GM20000 (cell line): Measurements from ENCODE around the gene BRICD5.

Source experiments
- DNase-seq: peaks from one replicate; pipeline ENCODE4 v3.0.0; 2012; ENCODE audit warnings: low spot score
- TF ChIP-seq, protein P1 (sequence below): IDR thresholded peaks from 2 replicates; pipeline ENCODE4 v1.5.1; 2012; ENCODE audit warnings: mild to moderate bottlenecking, control low read depth; ENCODE audit errors: extremely low read depth, missing control alignments

Gene BRICD5

DNA sequence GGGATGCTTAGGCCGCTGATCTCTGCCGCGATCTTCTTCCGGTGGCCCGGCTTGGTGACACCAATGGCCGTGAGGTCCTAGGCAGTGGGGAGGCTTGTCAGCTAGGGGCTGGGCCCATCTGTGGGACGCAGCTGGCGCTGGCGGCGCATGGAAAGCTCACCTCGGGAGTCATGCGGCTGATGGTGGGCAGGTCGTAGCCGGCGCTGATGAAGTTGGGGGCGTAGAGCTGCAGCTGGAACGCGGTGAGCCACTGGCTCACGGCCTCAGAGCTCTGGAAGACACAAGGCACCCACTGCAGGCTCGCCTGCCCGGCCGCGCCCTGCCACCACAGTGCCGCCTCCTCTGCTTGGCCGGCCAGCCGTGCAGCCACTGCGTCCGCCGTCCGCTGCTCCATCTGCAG lies 27.0 kb downstream of the BRICD5 start:
- no peak for DNase-seq
- TF ChIP-seq, protein P1, sequence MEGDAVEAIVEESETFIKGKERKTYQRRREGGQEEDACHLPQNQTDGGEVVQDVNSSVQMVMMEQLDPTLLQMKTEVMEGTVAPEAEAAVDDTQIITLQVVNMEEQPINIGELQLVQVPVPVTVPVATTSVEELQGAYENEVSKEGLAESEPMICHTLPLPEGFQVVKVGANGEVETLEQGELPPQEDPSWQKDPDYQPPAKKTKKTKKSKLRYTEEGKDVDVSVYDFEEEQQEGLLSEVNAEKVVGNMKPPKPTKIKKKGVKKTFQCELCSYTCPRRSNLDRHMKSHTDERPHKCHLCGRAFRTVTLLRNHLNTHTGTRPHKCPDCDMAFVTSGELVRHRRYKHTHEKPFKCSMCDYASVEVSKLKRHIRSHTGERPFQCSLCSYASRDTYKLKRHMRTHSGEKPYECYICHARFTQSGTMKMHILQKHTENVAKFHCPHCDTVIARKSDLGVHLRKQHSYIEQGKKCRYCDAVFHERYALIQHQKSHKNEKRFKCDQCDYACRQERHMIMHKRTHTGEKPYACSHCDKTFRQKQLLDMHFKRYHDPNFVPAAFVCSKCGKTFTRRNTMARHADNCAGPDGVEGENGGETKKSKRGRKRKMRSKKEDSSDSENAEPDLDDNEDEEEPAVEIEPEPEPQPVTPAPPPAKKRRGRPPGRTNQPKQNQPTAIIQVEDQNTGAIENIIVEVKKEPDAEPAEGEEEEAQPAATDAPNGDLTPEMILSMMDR: no peak

DNA sequence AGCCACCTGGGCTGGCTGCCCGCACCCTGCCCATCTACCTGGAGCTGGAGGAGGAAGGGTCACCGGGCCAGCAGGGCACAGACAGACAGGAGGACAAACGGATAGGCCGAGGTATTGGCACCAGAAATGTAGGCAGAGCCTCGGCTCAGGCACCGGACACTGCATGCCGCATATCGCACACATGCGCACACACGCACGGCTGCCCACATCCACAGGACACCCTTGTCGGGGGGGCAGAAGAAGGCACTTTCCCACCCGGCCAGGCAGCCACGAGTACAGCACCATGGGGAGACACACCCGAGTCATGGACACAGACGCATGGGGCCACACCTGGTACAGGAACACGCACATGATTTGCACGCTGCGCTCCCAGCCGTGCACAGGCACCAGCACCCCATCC lies 28.7 kb downstream of the BRICD5 start:
- DNase-seq: no peak
- TF ChIP-seq, protein P1: no peak

DNA sequence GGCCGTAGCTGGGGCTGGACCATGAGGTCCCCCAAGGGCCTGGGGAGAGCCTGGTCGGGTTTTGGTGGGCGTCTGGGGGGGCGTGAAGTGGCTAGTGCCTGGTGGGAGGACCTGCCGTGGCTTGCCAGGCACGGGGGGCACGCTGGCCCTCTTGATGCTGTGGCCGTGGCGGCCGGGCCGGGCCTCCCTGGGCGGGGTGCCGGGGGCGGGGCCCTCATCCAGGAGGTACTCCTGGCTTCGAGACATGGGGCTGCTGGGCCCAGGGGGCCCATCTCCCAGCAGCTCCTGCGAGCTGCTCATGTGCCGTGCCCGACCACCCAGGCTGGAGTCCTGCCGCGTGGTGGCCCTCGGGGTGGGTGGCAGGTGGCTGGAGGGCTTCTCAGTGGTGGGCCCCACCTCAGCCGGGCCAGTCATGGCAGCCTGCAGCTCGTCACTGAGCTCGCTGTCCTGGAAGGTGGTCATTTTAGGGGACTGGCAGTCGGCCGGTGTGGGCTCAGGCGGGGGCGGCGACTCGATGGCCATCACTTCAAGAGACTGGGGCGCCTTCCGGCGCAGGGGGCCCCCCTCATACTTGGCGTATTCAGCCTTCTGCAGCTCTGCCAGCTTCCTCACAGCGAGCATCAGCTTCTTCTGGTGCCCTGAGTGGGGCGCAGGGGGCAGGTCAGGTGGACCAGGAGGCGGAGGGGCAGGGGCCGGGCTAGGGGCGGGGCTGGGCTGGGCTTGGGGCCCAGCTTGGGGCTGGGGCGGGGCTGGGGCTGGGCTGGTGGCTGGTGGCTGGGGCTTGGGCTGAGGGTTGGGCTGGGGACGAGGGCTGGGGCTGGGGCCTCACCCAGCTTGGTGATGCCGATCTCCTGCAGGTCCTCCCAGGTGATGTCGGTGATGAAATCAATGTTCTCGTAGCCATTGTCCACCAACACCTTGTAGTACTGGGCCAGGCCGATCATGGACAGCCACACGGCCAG lies 29.4 kb downstream of the BRICD5 start:
- DNase-seq: no peak
- TF ChIP-seq, protein P1: no peak

DNA sequence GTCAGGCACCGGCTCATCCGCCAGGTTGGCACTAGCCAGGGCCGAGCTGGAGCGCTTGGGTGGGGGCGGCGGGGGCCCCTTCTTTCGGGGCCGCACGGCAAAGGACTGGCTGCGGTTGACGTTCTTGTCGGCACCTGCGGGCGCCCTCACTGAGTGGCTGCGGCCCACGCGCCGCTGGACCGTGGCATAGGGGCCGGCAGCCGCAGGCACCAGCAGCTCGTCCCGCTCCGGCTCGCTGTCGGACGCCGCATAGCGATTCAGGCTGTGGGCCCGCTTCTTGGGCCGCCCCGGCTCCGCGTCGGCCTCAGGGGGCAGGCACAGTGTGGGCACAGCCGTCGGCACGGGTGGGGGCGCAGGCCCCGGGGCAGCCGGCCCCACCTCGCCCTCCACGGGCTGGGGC lies 30.2 kb downstream of the BRICD5 start:
- no peak for DNase-seq
- TF ChIP-seq, protein P1: no peak

DNA sequence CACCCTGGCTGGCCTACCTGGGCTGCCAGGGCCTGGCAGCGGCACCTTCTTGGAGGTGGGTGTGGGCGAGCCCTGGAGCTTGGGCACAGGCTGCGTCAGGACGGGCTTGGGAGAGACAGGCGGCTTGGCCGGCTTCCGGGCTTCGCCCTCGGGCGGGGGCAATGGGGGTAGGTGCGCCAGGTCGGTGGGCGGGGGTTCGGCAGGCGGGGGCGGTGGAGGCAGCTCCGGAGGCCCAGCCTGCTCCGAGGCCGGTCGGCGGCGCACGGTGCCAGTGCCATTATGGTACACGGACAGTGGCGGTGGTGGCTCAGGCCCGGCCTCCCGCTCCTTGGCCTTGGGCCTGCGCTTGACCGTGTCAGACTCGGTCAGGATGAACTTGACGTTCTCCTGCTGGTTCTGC lies 31.1 kb downstream of the BRICD5 start:
- no peak for DNase-seq
- TF ChIP-seq, protein P1: no peak

DNA sequence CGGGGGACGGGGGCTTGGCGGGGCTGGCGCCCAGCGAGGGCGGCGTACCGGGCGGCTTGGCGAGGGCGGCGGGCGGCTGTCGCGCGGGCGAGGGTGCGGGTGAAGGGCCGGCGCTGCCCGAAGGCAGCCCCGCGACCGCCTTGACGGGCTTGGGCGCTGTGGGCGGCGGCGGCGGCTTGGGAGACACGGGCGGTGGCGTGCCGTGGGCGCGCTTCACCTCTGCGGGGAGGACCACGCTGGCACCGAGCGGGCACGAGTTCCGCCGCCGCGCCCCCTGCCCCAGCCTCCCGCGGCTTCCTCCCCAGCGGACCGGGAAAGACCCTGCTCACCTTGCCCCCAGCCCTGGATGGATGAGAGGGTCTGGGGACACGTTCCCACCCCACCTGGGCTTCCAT lies 31.6 kb downstream of the BRICD5 start:
- DNase-seq: no peak
- TF ChIP-seq, protein P1: no peak

DNA sequence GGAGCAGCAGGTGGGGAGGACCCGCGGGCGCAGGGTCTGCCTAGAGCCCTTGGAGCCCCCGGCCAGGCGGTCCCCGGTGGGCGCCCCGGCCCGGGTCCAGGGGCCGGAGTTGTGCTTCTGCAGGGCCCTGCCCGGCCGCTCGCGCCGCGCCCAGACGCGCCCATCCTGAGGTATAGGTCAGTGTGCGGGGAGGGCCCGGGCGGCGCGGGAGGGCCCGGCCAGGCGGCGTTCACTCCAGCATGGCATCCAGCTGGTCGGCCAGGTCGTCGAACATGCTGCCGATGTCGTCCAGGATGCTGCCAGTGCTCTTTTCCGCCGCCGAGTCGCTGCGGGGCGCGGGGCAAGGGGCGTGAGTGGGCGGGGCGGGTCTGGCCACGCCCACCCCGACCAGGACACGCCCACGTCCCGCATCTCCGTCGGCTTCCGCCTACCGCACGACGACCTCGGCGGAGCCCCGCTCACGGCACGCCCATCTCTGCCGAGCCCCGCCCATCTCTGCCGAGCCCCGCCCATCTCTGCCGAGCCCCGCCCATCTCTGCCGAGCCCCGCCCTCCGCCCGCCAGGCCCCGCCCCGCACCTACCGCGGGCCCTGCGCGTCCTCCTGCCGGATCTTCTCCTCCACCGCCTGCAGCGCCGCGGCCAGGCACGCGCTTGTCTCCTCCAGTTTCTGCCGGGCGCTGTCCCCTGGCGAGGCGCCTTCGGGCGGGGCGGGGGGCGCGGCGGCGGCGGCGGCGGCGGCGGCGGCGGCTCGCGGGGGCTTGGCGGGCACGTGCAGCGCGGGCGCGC lies 32.1 kb downstream of the BRICD5 start:
- DNase-seq: peak; percentile 69
- TF ChIP-seq, protein P1: no peak
